KMS-11 (cell line): ENCODE results near the gene PCLO.

ENCODE experiments used
- H2AFZ ChIP-seq: fragments of 200-600 bp; sonication (generic); 2 replicates; pipeline ENCODE4 v1.6.1; 2016; ENCODE audit warnings: antibody characterized with exemption, mixed run types, low read depth
- H3K27ac ChIP-seq: fragments of 200-600 bp; sonication (generic); 2 replicates; pipeline ENCODE4 v1.6.1; 2016; ENCODE audit warnings: mild to moderate bottlenecking, mixed run types
- H3K27me3 ChIP-seq: fragments of 200-600 bp; sonication (generic); 2 replicates; pipeline ENCODE4 v1.6.1; 2017; ENCODE audit warnings: mild to moderate bottlenecking, low read depth, mixed run types, moderate library complexity; ENCODE audit not compliant: insufficient read depth
- H3K36me3 ChIP-seq: fragments of 200-600 bp; sonication (generic); 2 replicates; pipeline ENCODE4 v1.6.1; 2017; ENCODE audit warnings: mild to moderate bottlenecking, mixed run types; ENCODE audit not compliant: insufficient read depth
- H3K4me1 ChIP-seq: fragments of 200-600 bp; sonication (generic); 2 replicates; pipeline ENCODE4 v1.6.1; 2016; ENCODE audit warnings: mild to moderate bottlenecking, low read depth, mixed run types; ENCODE audit not compliant: poor library complexity, severe bottlenecking
- H3K4me2 ChIP-seq: fragments of 200-600 bp; sonication (generic); 2 replicates; pipeline ENCODE4 v1.7.0; 2016; ENCODE audit warnings: mild to moderate bottlenecking, mixed run types
- H3K4me3 ChIP-seq: fragments of 200-600 bp; sonication (generic); IDR thresholded peaks from 2 replicates; pipeline ENCODE4 v1.6.1; 2017; ENCODE audit warnings: low read depth, low read length, mixed read lengths; ENCODE audit not compliant: insufficient read depth
- H3K79me2 ChIP-seq: fragments of 200-600 bp; sonication (generic); 2 replicates; pipeline ENCODE4 v1.6.1; 2016; ENCODE audit warnings: low read depth, mixed run types; ENCODE audit not compliant: insufficient read depth
- H3K9ac ChIP-seq: fragments of 200-600 bp; sonication (generic); 2 replicates; pipeline ENCODE4 v1.6.1; 2016; ENCODE audit warnings: mild to moderate bottlenecking, mixed run types
- H4K20me1 ChIP-seq: fragments of 200-600 bp; sonication (generic); 2 replicates; pipeline ENCODE4 v1.6.1; 2016; ENCODE audit warnings: mild to moderate bottlenecking, mixed run types; ENCODE audit not compliant: insufficient read depth
- TF ChIP-seq, protein P1 (sequence below): fragments of 200-600 bp; sonication (generic); conservative IDR thresholded peaks from 2 replicates; pipeline ENCODE4 v1.6.1; 2017; ENCODE audit warnings: low read depth, mild to moderate bottlenecking, antibody characterized with exemption, low read length, moderate library complexity, mixed read lengths

The PCLO gene

DNA sequence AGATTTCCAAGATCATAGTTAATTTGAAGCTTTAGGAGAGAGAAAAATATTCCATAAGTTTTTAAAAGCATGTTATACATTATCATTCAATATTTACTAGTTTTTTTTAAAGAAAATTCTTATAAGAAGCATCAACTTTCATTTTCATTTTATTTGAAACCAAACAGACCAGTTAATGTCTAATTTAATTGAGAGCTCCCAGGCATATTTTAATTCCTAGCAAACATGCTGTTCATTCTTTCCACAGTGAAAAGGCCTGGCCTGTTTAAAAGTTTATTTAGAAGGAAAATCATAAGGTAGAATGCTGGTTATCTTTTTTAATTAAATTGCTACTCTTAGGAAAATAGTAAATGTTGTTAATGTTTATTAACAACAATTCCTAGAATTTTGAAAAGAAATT is 324.4 kb downstream of the PCLO start:
- Histone ChIP-seq H3K4me2 (peak overlapping the region; percentile 8; the same call in 1 of the 2 replicates), H3K79me2 (no peaks in the 10 kb centered on the region), H3K36me3 (no peaks in the 10 kb centered on the region), H3K4me1 (no peaks in the 10 kb centered on the region), H3K27me3 (no peaks in the 10 kb centered on the region), H2AFZ (no peak overlapping the region), H4K20me1 (no peaks in the 10 kb centered on the region), H3K9ac (no peak overlapping the region), H3K4me3 (no peak overlapping the region), H3K27ac (no peak overlapping the region)
- TF ChIP-seq, protein P1, sequence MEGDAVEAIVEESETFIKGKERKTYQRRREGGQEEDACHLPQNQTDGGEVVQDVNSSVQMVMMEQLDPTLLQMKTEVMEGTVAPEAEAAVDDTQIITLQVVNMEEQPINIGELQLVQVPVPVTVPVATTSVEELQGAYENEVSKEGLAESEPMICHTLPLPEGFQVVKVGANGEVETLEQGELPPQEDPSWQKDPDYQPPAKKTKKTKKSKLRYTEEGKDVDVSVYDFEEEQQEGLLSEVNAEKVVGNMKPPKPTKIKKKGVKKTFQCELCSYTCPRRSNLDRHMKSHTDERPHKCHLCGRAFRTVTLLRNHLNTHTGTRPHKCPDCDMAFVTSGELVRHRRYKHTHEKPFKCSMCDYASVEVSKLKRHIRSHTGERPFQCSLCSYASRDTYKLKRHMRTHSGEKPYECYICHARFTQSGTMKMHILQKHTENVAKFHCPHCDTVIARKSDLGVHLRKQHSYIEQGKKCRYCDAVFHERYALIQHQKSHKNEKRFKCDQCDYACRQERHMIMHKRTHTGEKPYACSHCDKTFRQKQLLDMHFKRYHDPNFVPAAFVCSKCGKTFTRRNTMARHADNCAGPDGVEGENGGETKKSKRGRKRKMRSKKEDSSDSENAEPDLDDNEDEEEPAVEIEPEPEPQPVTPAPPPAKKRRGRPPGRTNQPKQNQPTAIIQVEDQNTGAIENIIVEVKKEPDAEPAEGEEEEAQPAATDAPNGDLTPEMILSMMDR: no peak

DNA sequence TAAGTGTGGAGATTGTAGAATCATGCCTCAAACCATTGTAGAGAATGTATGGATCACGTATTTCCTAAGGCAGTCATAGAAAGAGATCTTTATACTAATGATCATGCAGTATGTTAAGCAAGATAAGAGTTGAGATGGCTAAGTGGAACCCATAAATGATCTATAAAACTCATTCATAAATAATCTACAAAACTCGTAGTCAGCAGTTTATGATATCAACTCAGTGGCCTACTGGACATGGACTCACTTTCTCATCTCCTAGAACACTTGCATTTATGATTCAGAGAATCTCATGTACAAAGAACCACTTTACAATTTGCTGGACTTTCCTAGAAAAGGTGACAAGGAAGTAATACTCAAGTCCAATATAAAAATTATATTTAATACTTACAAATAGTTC is 339.6 kb downstream of the PCLO start:
- Histone ChIP-seq H3K36me3 (no peaks in the 10 kb centered on the region), H3K79me2 (no peaks in the 10 kb centered on the region), H2AFZ (no peak overlapping the region), H3K27ac (no peak overlapping the region), H3K4me2 (no peak overlapping the region), H3K4me3 (no peak overlapping the region), H3K27me3 (no peaks in the 10 kb centered on the region), H4K20me1 (no peaks in the 10 kb centered on the region), H3K4me1 (no peaks in the 10 kb centered on the region), H3K9ac (no peak overlapping the region)
- TF ChIP-seq, protein P1: no peak

DNA sequence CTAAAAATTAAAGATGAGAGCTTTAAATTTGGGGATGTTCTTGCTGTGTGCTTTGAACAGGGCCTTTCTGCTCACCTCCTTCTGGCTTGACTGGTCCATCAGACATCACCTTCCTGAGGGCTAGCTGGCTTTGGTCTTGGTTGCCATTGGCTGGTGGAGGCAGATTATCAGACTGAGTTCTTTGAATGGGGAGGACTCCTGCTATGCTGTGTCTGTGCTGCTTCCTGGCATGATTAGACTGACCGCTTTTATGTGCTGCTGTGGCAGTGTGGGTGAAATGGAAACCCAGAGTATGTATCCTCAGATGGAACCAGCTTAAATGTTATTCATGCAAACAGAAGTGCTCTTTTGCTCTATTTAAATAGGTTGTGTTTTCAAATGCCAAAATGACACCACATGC is 341.6 kb downstream of the PCLO start:
- H3K27me3 ChIP-seq: no peaks in the 10 kb centered on the region
- H3K4me3 ChIP-seq: no peak overlapping the region
- H3K27ac ChIP-seq: no peak overlapping the region
- H4K20me1 ChIP-seq: no peaks in the 10 kb centered on the region
- H3K79me2 ChIP-seq: no peaks in the 10 kb centered on the region
- H3K4me1 ChIP-seq: no peaks in the 10 kb centered on the region
- H3K36me3 ChIP-seq: no peaks in the 10 kb centered on the region
- no peak overlapping the region for H3K9ac ChIP-seq
- TF ChIP-seq, protein P1: no peak
- no peak overlapping the region for H2AFZ ChIP-seq
- no peak overlapping the region for H3K4me2 ChIP-seq

DNA sequence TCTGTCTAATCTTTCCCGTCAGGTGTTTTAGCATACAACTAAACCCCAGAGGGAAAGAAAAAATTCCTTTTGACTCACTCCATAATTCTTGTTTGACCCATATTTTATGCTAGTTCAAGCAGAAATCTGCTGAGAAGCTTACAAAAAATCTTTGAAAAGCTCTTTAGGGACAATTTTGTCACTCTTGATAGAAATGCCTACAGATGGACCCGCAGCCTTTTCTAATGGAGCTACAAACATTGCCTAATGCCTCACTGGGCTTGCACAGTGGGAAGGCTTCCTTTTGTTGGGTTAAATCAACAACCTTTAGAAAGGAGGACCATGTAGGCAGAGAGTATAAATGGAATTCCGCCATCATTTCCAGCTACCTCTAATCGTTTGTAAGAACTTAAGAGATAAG is 344.5 kb downstream of the PCLO start:
- H3K27me3 ChIP-seq: no peaks in the 10 kb centered on the region
- no peaks in the 10 kb centered on the region for H3K79me2 ChIP-seq
- TF ChIP-seq, protein P1: no peak
- no peak overlapping the region for H2AFZ ChIP-seq
- no peak overlapping the region for H3K4me3 ChIP-seq
- H3K27ac ChIP-seq: no peak overlapping the region
- no peak overlapping the region for H3K4me2 ChIP-seq
- H3K36me3 ChIP-seq: no peaks in the 10 kb centered on the region
- no peak overlapping the region for H3K9ac ChIP-seq
- no peaks in the 10 kb centered on the region for H3K4me1 ChIP-seq
- no peaks in the 10 kb centered on the region for H4K20me1 ChIP-seq
